Neural cell (in vitro differentiated cells): ENCODE measurements around the gene SCARB2. TPM values are rescaled to one million over a fixed set of nuclear protein-coding genes. Genes with fewer than 3 reads are reported as not detected.

ENCODE experiments used
- H2AFZ ChIP-seq: fragments of 200-600, 300-800 bp; sonication (generic), shearing (Covaris generic); 2 replicates; pipeline ENCODE4 v1.6.0; 2014; ENCODE audit warnings: low read depth, mild to moderate bottlenecking, antibody characterized with exemption, low read length, moderate library complexity
- H3F3A ChIP-seq: fragments of 200-600 bp; shearing (Covaris generic); 2 replicates; pipeline ENCODE4 v1.6.1; 2016; ENCODE audit warnings: mild to moderate bottlenecking, moderate library complexity, mixed read lengths, antibody characterized with exemption, low read length; ENCODE audit not compliant: insufficient read depth, poor library complexity, severe bottlenecking
- H3K27ac ChIP-seq: fragments of 200-600, 300-800 bp; sonication (generic), shearing (Covaris generic); 2 replicates; pipeline ENCODE4 v1.5.1; 2014; ENCODE audit warnings: mild to moderate bottlenecking, low read length, moderate library complexity
- H3K27me3 ChIP-seq: fragments of 300-800, 200-600 bp; sonication (generic), shearing (Covaris generic); 2 replicates; pipeline ENCODE4 v1.6.0; 2014; ENCODE audit warnings: mild to moderate bottlenecking, low read depth, low read length, moderate library complexity; ENCODE audit not compliant: insufficient read depth
- H3K36me3 ChIP-seq: fragments of 300-800, 200-600 bp; sonication (generic), shearing (Covaris generic); 2 replicates; pipeline ENCODE4 v1.5.1; 2014; ENCODE audit warnings: mild to moderate bottlenecking, antibody characterized with exemption, low read length, moderate library complexity; ENCODE audit not compliant: insufficient read depth
- H3K4me2 ChIP-seq: fragments of 300-800, 200-600 bp; sonication (generic), shearing (Covaris generic); 2 replicates; pipeline ENCODE4 v1.6.0; 2014; ENCODE audit warnings: mild to moderate bottlenecking, low read length
- H3K4me3 ChIP-seq: fragments of 300-800, 200-600 bp; sonication (generic), shearing (Covaris generic); 2 replicates; pipeline ENCODE4 v1.5.1; 2014; ENCODE audit warnings: mild to moderate bottlenecking, low read length, moderate library complexity
- H3K79me2 ChIP-seq: fragments of 200-600 bp; shearing (Covaris generic); replicated peaks from 2 replicates; pipeline ENCODE4 v1.6.0; 2014; ENCODE audit warnings: mild to moderate bottlenecking, low read length, moderate library complexity; ENCODE audit not compliant: insufficient read depth
- H3K9ac ChIP-seq: fragments of 300-800, 200-600 bp; sonication (generic), shearing (Covaris generic); 2 replicates; pipeline ENCODE4 v1.6.1; 2016; ENCODE audit warnings: mild to moderate bottlenecking, low read length, mixed read lengths
- H3K9me2 ChIP-seq: fragments of 200-600 bp; shearing (Covaris generic); 2 replicates; pipeline ENCODE4 v1.6.1; 2016; ENCODE audit warnings: mild to moderate bottlenecking, low read length, mixed read lengths; ENCODE audit not compliant: insufficient read depth
- H3K9me3 ChIP-seq: fragments of 200-600, 300-800 bp; sonication (generic), shearing (Covaris generic); 2 replicates; pipeline ENCODE4 v1.6.1; 2016; ENCODE audit warnings: mild to moderate bottlenecking, mixed run types, low read length, moderate library complexity, mixed read lengths
- H4K20me1 ChIP-seq: fragments of 200-600 bp; shearing (Covaris generic); 2 replicates; pipeline ENCODE4 v1.6.1; 2016; ENCODE audit warnings: mild to moderate bottlenecking, mixed run types; ENCODE audit not compliant: insufficient read depth
- EP300 ChIP-seq: fragments of 450-650 bp; conservative IDR thresholded peaks from 2 replicates; pipeline ENCODE4 v1.6.1; 2014; ENCODE audit warnings: antibody characterized with exemption, mild to moderate bottlenecking, moderate library complexity; ENCODE audit not compliant: poor library complexity, severe bottlenecking
- EZH2 ChIP-seq: fragments of 200-600, 300-800 bp; shearing (Covaris generic), sonication (generic); IDR thresholded peaks from 2 replicates; pipeline ENCODE4 v1.6.1; 2014; ENCODE audit warnings: antibody characterized with exemption, low read length, borderline replicate concordance, mild to moderate bottlenecking; ENCODE audit not compliant: insufficient read depth, poor library complexity, severe bottlenecking
- MXI1 ChIP-seq: fragments of 450-650 bp; conservative IDR thresholded peaks from 2 replicates; pipeline ENCODE4 v1.6.1; 2014; ENCODE audit warnings: antibody characterized with exemption, mild to moderate bottlenecking; ENCODE audit not compliant: poor library complexity, severe bottlenecking
- POLR2AphosphoS5 ChIP-seq: IDR thresholded peaks from 2 replicates; pipeline ENCODE4 v1.6.1; 2012
- RAD21 ChIP-seq: fragments of 450-650 bp; conservative IDR thresholded peaks from 2 replicates; pipeline ENCODE4 v1.6.1; 2014; ENCODE audit warnings: antibody characterized with exemption, mild to moderate bottlenecking, moderate library complexity
- SMC3 ChIP-seq: fragments of 450-650 bp; conservative IDR thresholded peaks from 2 replicates; pipeline ENCODE4 v1.6.1; 2014; ENCODE audit warnings: antibody characterized with exemption, mild to moderate bottlenecking, moderate library complexity; ENCODE audit not compliant: poor library complexity
- TAF1 ChIP-seq: IDR thresholded peaks from 2 replicates; pipeline ENCODE4 v1.6.1; 2012; ENCODE audit warnings: low read depth
- polyA plus RNA-seq: library from polyadenylated mRNA; depleted of rRNA; stranded (reverse); fragments of >200 nt; gene quantifications from 2 replicates; pipeline ENCODE4 v1.2.3, GENCODE V29; 2014
- TF ChIP-seq, protein P1 (sequence below): IDR thresholded peaks from 2 replicates; pipeline ENCODE4 v1.6.1; 2012; ENCODE audit warnings: borderline replicate concordance
- TF ChIP-seq, protein P2 (sequence below): fragments of 450-650 bp; IDR thresholded peaks from 2 replicates; pipeline ENCODE4 v1.5.1; 2014; ENCODE audit warnings: antibody characterized with exemption, mild to moderate bottlenecking, moderate library complexity; ENCODE audit not compliant: poor library complexity, severe bottlenecking

Gene SCARB2
- polyA plus RNA-seq, 1 donor from 2014 or later = 256 TPM

DNA sequence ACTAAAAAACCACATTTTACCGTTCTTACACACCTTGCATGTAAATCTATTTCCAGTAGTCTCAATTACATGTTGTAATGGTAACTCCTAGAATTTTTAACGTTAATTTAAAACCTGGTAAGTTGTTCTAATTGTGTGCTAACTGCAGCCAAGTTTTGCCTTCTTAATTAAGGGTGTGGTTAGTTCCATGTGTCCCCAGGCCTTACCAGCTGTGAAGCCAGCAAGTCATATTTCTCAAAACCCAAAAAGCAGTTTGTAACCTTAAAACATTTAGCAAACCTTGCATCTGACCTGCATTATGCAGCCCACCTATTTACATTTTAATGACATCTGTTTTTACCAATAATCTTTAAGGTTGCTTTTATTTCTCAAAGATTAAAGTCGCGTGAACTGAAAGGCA is 19.5 kb upstream of the SCARB2 start:
- H3K4me3 ChIP-seq = no peak overlapping the region

DNA sequence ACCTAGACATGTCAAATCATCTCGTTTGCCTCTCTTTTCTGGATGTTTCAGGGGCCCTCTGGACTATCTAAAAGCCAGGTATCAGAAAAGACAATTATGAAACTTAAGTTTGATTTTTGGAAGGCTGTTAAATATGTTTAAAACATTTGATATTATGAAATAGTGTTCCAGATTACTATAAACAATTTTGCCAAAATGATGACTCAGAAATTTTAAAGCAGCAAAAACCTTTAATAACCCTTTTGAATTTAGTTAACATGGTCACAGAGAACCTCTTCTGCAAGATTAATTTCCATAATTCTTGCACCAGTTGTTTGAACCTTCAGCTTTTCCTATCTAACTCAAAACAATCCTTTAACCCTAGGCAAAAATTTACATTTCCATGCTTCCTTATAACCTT is 19.1 kb upstream of the SCARB2 start:
- no peaks in the 10 kb centered on the region for H3K27me3 ChIP-seq
- H2AFZ ChIP-seq = no peak overlapping the region
- no peak overlapping the region for H3K27ac ChIP-seq
- TF ChIP-seq EP300 (no peak), RAD21 (no peak), POLR2AphosphoS5 (no peak)
- no peak overlapping the region for H3K9ac ChIP-seq
- H3K4me3 ChIP-seq = no peak overlapping the region
- no peaks in the 10 kb centered on the region for H4K20me1 ChIP-seq
- no peak overlapping the region for H3K4me2 ChIP-seq
- H3F3A ChIP-seq = no peaks in the 10 kb centered on the region
- H3K36me3 ChIP-seq = no peaks in the 10 kb centered on the region
- H3K9me2 ChIP-seq = no peaks in the 10 kb centered on the region
- no peaks in the 10 kb centered on the region for H3K9me3 ChIP-seq
- no peaks in the 10 kb centered on the region for H3K79me2 ChIP-seq

More for the DNA sequence above, 19.5 kb upstream of the SCARB2 start:
- H3K9me2 ChIP-seq = no peaks in the 10 kb centered on the region
- no peaks in the 10 kb centered on the region for H3K9me3 ChIP-seq
- H3K79me2 ChIP-seq = no peaks in the 10 kb centered on the region
- H3K27me3 ChIP-seq = no peaks in the 10 kb centered on the region
- no peaks in the 10 kb centered on the region for H4K20me1 ChIP-seq
- no peak overlapping the region for H2AFZ ChIP-seq
- no peaks in the 10 kb centered on the region for H3K36me3 ChIP-seq
- no peaks in the 10 kb centered on the region for H3F3A ChIP-seq
- no peak overlapping the region for H3K27ac ChIP-seq
- TF ChIP-seq POLR2AphosphoS5 (no peak), RAD21 (no peak), EZH2 (no peak), EP300 (no peak), SMC3 (no peak), TAF1 (no peak), MXI1 (no peak)
- TF ChIP-seq, protein P1, sequence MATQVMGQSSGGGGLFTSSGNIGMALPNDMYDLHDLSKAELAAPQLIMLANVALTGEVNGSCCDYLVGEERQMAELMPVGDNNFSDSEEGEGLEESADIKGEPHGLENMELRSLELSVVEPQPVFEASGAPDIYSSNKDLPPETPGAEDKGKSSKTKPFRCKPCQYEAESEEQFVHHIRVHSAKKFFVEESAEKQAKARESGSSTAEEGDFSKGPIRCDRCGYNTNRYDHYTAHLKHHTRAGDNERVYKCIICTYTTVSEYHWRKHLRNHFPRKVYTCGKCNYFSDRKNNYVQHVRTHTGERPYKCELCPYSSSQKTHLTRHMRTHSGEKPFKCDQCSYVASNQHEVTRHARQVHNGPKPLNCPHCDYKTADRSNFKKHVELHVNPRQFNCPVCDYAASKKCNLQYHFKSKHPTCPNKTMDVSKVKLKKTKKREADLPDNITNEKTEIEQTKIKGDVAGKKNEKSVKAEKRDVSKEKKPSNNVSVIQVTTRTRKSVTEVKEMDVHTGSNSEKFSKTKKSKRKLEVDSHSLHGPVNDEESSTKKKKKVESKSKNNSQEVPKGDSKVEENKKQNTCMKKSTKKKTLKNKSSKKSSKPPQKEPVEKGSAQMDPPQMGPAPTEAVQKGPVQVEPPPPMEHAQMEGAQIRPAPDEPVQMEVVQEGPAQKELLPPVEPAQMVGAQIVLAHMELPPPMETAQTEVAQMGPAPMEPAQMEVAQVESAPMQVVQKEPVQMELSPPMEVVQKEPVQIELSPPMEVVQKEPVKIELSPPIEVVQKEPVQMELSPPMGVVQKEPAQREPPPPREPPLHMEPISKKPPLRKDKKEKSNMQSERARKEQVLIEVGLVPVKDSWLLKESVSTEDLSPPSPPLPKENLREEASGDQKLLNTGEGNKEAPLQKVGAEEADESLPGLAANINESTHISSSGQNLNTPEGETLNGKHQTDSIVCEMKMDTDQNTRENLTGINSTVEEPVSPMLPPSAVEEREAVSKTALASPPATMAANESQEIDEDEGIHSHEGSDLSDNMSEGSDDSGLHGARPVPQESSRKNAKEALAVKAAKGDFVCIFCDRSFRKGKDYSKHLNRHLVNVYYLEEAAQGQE = no peak
- TF ChIP-seq, protein P2, sequence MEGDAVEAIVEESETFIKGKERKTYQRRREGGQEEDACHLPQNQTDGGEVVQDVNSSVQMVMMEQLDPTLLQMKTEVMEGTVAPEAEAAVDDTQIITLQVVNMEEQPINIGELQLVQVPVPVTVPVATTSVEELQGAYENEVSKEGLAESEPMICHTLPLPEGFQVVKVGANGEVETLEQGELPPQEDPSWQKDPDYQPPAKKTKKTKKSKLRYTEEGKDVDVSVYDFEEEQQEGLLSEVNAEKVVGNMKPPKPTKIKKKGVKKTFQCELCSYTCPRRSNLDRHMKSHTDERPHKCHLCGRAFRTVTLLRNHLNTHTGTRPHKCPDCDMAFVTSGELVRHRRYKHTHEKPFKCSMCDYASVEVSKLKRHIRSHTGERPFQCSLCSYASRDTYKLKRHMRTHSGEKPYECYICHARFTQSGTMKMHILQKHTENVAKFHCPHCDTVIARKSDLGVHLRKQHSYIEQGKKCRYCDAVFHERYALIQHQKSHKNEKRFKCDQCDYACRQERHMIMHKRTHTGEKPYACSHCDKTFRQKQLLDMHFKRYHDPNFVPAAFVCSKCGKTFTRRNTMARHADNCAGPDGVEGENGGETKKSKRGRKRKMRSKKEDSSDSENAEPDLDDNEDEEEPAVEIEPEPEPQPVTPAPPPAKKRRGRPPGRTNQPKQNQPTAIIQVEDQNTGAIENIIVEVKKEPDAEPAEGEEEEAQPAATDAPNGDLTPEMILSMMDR = no peak
- H3K4me2 ChIP-seq = no peak overlapping the region
- H3K9ac ChIP-seq = no peak overlapping the region

DNA sequence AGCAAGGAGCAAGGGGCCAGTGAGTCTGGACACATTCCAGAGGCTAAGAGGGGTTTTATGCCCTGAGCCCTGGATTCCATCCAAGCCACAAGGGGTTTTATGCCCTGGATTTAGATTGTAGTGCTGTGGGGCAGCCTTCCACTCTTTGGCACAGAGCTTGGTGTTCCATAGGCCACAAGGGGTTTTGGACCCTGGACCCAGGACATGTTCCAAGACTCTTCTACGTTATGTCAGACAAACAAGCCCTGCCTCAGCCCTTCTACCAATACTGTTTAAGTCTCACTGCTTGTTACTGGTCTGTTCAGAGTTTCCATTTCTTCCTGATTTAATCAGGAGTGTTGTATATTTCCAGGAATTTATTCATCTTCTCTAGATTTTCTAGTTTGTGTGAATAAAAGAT is 12.8 kb upstream of the SCARB2 start:
- no peaks in the 10 kb centered on the region for H4K20me1 ChIP-seq
- no peak overlapping the region for H2AFZ ChIP-seq
- H3K4me3 ChIP-seq = no peak overlapping the region
- no peaks in the 10 kb centered on the region for H3K79me2 ChIP-seq
- no peaks in the 10 kb centered on the region for H3K9me2 ChIP-seq
- H3K9ac ChIP-seq = no peak overlapping the region
- no peak overlapping the region for H3K4me2 ChIP-seq
- no peaks in the 10 kb centered on the region for H3F3A ChIP-seq
- TF ChIP-seq EP300 (no peak), SMC3 (no peak), EZH2 (no peak), RAD21 (no peak)
- H3K27me3 ChIP-seq = no peaks in the 10 kb centered on the region
- no peak overlapping the region for H3K27ac ChIP-seq
- H3K36me3 ChIP-seq = no peaks in the 10 kb centered on the region
- H3K9me3 ChIP-seq = no peaks in the 10 kb centered on the region
